GM12874 (cell line): ENCODE measurements around the gene E2F4.

Source experiments
- TF ChIP-seq, protein P1 (sequence below): IDR thresholded peaks from 2 replicates; pipeline ENCODE4 v1.5.1; 2011; ENCODE audit warnings: low read depth, mild to moderate bottlenecking, control low read depth, low read length, moderate library complexity; ENCODE audit not compliant: insufficient read depth

Gene E2F4

DNA sequence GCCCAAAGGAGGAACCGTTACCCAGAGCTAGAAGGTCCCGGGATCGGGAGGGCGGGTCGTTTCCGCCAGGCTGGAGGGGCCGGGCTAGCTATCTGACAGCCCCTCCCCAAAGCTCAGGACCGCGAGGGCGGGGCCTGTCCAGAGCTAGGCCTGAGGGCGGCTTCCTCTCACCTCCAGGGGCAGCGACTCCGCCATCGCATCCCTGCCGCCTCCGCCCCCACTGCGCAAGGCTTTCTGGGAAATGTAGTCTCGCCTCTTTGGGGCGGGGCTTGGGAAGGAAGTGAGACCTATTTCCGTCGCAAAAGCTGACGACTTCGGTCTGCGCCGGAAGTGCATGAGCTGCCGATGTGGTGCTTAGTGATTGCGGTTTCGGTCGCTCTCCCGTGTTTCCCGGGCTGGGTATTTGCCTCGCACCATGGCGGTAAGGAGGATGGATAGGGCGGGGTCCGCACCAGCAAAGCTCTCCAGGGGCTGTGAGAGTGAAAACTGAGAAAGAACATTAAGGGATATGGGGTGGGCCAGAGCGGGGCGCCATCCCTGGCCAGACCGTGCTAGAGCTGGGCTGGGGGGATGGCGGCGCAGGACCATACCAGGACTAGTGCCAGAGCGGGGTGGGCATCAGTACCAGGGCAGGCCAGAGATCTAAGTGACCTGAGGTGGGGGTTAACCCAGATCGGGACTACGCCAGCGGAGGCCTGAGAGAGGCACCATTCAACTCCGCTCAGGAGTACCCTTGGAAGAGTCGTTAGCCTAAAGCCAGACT is 35.0 kb downstream of the E2F4 start, which contains the start of gene TMEM208:
TMEM208 (plus strand) TSS at position 327 of the 763 bp plus-strand sequence; CDS start at position 416, 89 bp downstream.
- TF ChIP-seq, protein P1, sequence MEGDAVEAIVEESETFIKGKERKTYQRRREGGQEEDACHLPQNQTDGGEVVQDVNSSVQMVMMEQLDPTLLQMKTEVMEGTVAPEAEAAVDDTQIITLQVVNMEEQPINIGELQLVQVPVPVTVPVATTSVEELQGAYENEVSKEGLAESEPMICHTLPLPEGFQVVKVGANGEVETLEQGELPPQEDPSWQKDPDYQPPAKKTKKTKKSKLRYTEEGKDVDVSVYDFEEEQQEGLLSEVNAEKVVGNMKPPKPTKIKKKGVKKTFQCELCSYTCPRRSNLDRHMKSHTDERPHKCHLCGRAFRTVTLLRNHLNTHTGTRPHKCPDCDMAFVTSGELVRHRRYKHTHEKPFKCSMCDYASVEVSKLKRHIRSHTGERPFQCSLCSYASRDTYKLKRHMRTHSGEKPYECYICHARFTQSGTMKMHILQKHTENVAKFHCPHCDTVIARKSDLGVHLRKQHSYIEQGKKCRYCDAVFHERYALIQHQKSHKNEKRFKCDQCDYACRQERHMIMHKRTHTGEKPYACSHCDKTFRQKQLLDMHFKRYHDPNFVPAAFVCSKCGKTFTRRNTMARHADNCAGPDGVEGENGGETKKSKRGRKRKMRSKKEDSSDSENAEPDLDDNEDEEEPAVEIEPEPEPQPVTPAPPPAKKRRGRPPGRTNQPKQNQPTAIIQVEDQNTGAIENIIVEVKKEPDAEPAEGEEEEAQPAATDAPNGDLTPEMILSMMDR = no peak

DNA sequence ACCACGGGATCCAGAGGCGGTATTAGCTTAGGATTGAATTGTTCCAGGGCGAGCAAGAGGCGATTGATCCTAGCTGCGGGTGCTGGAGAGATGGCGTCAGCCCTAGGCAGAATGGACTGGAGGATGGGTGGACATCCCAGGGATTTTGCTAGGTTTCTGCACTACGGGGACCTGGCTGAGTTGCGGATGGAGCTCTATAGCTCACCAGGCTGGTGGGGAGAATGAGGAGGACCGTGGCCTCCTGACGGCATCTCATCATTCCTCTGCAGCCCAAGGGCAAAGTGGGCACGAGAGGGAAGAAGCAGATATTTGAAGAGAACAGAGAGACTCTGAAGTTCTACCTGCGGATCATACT is 35.6 kb downstream of the E2F4 start:
- TF ChIP-seq, protein P1 = no peak

DNA sequence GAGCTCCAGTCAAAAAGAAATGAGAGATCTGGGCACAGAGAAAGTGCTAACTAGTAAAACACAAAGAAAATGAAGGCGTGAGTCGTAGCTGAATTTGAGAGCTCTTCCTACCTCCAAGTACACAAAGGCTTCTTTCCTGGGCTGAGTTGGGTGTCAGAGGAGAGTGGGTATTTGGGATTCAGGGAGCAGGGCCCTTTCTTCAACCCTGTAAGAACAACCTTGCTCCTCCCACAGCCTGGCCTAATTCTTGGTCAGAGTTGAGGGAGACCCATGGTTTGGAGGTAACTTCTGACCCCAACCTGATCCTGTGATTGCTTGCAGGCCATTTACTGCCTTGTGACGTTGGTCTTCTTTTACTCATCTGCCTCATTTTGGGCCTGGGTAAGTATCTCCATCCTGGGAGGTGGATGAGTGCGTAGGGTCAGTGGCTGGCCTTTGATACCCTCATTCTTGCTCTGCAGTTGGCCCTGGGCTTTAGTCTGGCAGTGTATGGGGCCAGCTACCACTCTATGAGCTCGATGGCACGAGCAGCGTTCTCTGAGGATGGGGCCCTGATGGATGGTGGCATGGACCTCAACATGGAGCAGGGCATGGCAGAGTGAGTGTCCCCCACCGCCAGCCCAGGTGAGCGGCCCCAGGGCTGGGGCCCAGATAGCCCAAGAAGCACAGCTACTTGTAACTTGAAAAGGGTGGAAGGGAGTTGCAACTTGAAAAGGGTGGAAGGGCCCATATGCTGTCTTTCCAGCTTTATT is 36.3 kb downstream of the E2F4 start:
- TF ChIP-seq, protein P1 = no peak

DNA sequence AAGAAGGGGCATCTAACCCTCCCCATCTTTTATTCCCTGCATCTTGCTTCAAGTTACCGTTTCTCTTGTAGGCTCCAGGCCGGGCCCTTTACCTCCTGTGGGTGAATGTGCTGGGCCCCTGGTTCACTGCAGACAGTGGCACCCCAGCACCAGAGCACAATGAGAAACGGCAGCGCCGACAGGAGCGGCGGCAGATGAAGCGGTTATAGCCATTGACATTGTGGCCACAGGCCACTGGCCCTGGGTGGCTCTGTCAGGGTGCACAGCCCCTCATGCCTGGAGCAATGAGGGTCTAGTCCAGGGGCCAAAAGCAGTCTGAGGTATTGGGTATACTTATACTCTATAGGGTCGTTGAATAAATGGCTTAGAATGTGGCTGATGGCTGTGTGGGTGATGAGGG is 37.0 kb downstream of the E2F4 start:
- TF ChIP-seq, protein P1 = no peak

DNA sequence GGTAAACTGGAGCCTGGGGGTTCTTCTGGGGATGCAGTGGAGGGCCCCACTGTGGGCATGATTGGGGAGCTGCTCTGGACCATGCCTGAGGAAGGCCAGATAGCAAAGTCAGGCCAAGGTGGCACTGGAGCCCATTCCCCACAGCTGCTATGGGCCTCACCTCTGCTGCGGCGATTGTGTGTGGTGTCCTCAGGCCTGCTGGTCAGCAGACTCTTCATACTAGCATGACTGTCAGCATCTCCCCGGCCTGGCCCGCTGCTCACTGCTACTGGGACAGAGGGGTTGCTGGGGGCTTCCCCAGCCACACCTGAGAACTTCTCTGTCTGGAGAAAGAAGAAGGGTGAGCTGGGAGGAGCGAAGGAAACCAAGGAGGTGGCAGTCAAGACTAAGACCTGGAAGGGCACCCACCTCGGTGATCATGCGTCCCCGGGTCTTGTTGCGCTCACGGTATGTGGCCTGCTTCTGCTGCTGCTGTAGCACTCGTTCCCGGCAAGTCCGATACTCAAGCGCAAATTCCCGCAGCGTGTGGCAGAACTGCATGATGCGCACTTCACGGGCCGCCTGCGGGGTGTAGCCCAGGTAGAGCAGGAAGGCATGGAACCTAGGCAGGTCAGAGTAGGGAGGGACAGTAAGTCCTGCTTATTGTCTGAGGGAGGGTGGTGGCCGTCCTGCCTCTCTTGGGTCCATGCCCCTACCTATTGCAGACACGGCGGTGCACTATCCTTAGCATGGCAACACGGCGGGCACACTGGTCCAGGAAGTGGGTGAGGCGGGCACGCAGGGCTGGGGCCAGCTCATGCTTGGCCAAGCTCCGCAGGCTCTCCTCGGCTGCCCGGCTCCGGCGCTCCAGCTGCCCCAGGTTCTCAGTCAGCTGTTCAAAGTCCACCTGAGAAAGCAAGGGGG is 38.2 kb downstream of the E2F4 start:
- TF ChIP-seq, protein P1 = no peak

DNA sequence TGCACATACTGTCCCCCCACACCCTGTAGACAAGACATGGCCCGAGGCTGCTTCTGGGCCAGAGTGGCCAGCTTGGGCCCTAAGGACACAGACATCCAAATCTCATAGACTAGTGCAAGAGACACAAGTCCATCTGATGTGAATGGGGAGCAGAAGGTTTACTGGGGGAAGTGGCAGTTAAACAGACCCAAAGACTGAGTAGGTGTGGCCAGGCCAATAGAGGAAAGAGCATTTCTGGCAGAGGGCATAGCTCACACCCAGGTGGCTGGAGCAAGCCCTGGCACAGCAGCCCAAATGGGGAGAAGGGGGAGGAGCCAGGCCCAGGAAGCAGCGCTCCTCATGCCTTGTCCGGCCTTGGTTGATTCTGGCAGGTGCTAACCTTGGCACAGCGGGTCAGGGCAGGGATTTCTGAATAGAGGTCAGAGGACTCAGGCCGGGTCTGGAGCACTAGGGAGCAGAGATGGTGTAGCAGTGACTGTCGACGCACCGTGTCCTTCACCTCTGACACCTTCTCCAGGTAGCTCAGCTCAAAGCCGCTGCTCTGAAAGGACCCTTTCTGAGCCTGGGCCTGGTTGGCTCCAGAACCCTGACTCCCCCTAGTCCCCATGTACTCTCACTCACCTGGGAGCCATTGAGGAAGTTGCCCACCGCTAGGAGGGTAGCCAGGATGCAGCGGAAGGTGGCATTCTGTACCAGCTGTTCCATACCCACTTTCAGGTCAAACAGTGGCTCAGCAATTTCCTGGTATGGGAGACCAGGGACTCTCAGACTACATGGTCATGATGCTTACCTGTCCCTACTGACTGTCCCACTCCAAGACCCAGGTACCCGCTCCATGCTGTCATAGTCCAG is 39.1 kb downstream of the E2F4 start:
- TF ChIP-seq, protein P1 = no peak
